Measurements from ENCODE around the gene SENP1. TPM values are rescaled to one million over a fixed set of nuclear protein-coding genes. Genes with fewer than 3 reads are reported as not detected.

The SENP1 gene
- total RNA-seq, 1 donor from 2014 or later = 44.0 TPM

GRCh38 chr12:48109424-48109823 lies 3.5 kb upstream of the SENP1 start:
- H3K27ac Mint-ChIP-seq (ENCODE audit: unreplicated experiment) = no peak overlapping the region
- H3K27me3 Mint-ChIP-seq (ENCODE audit: low read depth) = peaks cover 19% of the 10 kb centered on the region
- TF ChIP-seq CTCF (conservative IDR thresholded peaks at IDR 0.05) = no peak
- DNase-seq (ENCODE audit: low read depth, low spot score) = no peak
- peaks cover 17% of the 10 kb centered on the region for H3K4me1 Mint-ChIP-seq
- H3K9me3 Mint-ChIP-seq = no peaks in the 10 kb centered on the region
- no peaks in the 10 kb centered on the region for H3K36me3 Mint-ChIP-seq (ENCODE audit: low read depth)
- no peak overlapping the region for H3K4me3 Mint-ChIP-seq

GRCh38 chr12:48106681-48107613 lies 1.1 kb upstream of the SENP1 start:
- no peak for TF ChIP-seq CTCF (conservative IDR thresholded peaks at IDR 0.05)
- no peaks in the 10 kb centered on the region for H3K9me3 Mint-ChIP-seq
- H3K4me1 Mint-ChIP-seq = peaks cover 30% of the 10 kb centered on the region
- DNase-seq (ENCODE audit: low read depth, low spot score) = no peak
- no peaks in the 10 kb centered on the region for H3K36me3 Mint-ChIP-seq (ENCODE audit: low read depth)
- H3K27ac Mint-ChIP-seq (ENCODE audit: unreplicated experiment) = peak overlapping the region; percentile 99
- H3K27me3 Mint-ChIP-seq (ENCODE audit: low read depth) = peaks cover 11% of the 10 kb centered on the region
- H3K4me3 Mint-ChIP-seq = peak overlapping the region; percentile 95

- Mint-ChIP-seq H3K27me3 (ENCODE audit: low read depth) (peaks cover 11% of the 10 kb centered on the region), H3K4me1 (peaks cover 30% of the 10 kb centered on the region), H3K36me3 (ENCODE audit: low read depth) (no peaks in the 10 kb centered on the region), H3K27ac (ENCODE audit: unreplicated experiment) (peak overlapping the region; percentile 97), H3K9me3 (no peaks in the 10 kb centered on the region), H3K4me3 (peak overlapping the region; percentile 95)
- TF ChIP-seq CTCF (conservative IDR thresholded peaks at IDR 0.05) = no peak
- DNase-seq (ENCODE audit: low read depth, low spot score) = no peak
Measured at GRCh38 chr12:48105321-48105866, 485 bp downstream of the SENP1 start.

GRCh38 chr12:48104531-48104930 lies 1.3 kb downstream of the SENP1 start:
- no peak for DNase-seq (ENCODE audit: low read depth, low spot score)
- Mint-ChIP-seq H3K9me3 (no peaks in the 10 kb centered on the region), H3K36me3 (ENCODE audit: low read depth) (no peaks in the 10 kb centered on the region), H3K4me1 (peaks cover 30% of the 10 kb centered on the region), H3K27me3 (ENCODE audit: low read depth) (peaks cover 4% of the 10 kb centered on the region), H3K27ac (ENCODE audit: unreplicated experiment) (no peak overlapping the region), H3K4me3 (peak overlapping the region; percentile 95)
- no peak for TF ChIP-seq CTCF (conservative IDR thresholded peaks at IDR 0.05)

GRCh38 chr12:48092611-48093010 lies 13.3 kb downstream of the SENP1 start:
- H3K36me3 Mint-ChIP-seq (ENCODE audit: low read depth) = peaks cover 3% of the 10 kb centered on the region
- no peak for DNase-seq (ENCODE audit: low read depth, low spot score)
- no peak overlapping the region for H3K4me3 Mint-ChIP-seq
- no peaks in the 10 kb centered on the region for H3K27me3 Mint-ChIP-seq (ENCODE audit: low read depth)
- no peak for TF ChIP-seq CTCF (conservative IDR thresholded peaks at IDR 0.05)
- no peaks in the 10 kb centered on the region for H3K9me3 Mint-ChIP-seq
- H3K4me1 Mint-ChIP-seq = no peaks in the 10 kb centered on the region
- H3K27ac Mint-ChIP-seq (ENCODE audit: unreplicated experiment) = no peak overlapping the region

Measured in neural crest cell (in vitro differentiated cells).